Bronchial epithelial cell (primary cell): Measurements from ENCODE around the gene GDF15. TPM values are rescaled to one million over a fixed set of nuclear protein-coding genes. Genes with fewer than 3 reads are reported as not detected.
"Not testable (repeated sequence)": the region's sequence is repeated elsewhere in the genome, so short reads cannot be mapped to it uniquely, and the experiment has no call there.

Source experiments
- DNase-seq: peaks from one replicate; pipeline ENCODE4 v3.0.0-alpha.2; 2010; ENCODE audit warnings: low read depth
- FAIRE-seq: peaks from 2 replicates; lab custom pipeline; 2011; peaks lifted over from hg19 to GRCh38; lab: Jason Lieb, UNC
- H3K27me3 ChIP-seq: 2 replicates; pipeline ENCODE4 v1.5.1; 2011; ENCODE audit warnings: low read length; ENCODE audit not compliant: control insufficient read depth, insufficient read depth
- H3K36me3 ChIP-seq: 2 replicates; pipeline ENCODE4 v1.5.1; 2011; ENCODE audit warnings: low read length; ENCODE audit not compliant: control insufficient read depth, insufficient read depth
- H3K4me3 ChIP-seq: 2 replicates; pipeline ENCODE4 v1.5.1; 2011; ENCODE audit warnings: mild to moderate bottlenecking, low read depth, low read length, control low read depth
- total RNA-seq: library from RNA; depleted of rRNA; stranded (reverse); fragments of >200 nt; gene quantifications from 2 replicates; pipeline ENCODE4 v1.2.1, GENCODE V29; 2014
- TF ChIP-seq, protein P1 (sequence below): IDR thresholded peaks from 2 replicates; pipeline ENCODE4 v1.5.1; 2011; ENCODE audit warnings: mild to moderate bottlenecking, moderate library complexity, low read length, control low read depth, inconsistent platforms; ENCODE audit not compliant: insufficient read depth, severe bottlenecking

Gene GDF15
- total RNA-seq, 1 donor from 2014 or later = 123 TPM

DNA sequence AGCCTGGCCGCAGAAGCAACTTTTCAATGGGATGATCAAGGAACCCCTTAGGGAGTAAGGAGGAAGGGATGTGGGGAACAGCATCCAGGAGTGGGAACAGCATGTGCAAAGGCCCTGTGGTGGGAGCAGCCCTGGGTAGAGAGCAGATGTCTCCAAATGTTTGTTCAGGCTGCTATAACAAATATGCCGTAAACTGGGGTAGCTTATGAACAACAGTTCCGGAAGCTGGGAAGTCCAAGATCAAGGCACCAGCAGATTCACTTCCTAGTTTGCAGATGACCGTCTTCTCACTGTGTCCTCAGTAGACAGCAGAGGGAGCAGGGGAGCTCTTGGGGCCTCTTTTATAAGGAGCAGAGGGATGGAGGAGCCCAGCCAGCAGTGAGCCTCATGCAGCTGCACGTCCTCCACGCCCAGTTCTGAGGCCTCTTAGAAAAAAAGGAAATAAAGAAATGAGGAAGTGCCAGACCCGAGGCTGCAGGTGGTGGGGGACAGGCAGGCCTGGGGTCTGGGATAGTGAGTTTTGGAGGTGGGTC lies 15.7 kb downstream of the GDF15 start:
- H3K4me3 ChIP-seq = no peak overlapping the region
- FAIRE-seq = no peak

DNA sequence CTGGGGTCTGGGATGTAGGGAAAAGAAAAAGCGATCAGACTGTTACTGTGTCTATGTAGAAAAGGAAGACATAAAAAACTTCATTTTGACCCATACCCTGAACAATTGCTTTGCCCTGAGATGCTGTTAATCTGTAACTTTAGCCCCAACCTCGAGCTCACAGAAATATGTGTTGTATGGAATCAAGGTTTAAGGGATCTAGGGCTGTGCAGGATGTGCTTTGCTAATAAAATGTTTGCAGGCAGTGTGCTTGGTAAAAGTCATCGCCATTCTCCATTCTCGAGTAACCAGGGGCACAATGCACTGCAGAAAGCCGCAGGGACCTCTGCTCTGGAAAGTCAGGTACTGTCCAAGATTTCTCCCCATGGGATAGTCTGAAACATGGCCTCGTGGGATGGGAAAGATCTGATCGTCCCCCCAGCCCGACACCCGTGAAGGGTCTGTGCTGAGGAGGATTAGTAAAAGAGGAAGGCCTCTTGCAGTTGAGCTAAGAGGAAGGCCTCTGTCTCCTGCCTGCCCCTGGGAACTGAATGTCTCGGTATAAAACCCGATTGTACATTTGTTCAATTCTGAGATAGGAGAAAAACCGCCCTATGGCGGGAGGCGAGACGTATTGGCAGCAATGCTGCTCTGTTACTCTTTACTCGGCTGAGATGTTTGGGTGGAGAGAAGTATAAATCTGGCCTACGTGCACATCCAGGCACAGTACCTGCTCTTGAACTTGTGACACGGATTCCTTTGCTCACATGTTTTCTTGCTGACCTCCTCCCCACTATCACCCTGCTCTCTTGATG lies 16.7 kb downstream of the GDF15 start:
- not testable (repeated sequence) for H3K27me3 ChIP-seq, H3K36me3 ChIP-seq, DNase-seq, H3K4me3 ChIP-seq, FAIRE-seq

More for the DNA sequence above, 15.7 kb downstream of the GDF15 start:
- H3K36me3 ChIP-seq = no peaks in the 10 kb centered on the region
- H3K27me3 ChIP-seq = no peaks in the 10 kb centered on the region
- TF ChIP-seq, protein P1, sequence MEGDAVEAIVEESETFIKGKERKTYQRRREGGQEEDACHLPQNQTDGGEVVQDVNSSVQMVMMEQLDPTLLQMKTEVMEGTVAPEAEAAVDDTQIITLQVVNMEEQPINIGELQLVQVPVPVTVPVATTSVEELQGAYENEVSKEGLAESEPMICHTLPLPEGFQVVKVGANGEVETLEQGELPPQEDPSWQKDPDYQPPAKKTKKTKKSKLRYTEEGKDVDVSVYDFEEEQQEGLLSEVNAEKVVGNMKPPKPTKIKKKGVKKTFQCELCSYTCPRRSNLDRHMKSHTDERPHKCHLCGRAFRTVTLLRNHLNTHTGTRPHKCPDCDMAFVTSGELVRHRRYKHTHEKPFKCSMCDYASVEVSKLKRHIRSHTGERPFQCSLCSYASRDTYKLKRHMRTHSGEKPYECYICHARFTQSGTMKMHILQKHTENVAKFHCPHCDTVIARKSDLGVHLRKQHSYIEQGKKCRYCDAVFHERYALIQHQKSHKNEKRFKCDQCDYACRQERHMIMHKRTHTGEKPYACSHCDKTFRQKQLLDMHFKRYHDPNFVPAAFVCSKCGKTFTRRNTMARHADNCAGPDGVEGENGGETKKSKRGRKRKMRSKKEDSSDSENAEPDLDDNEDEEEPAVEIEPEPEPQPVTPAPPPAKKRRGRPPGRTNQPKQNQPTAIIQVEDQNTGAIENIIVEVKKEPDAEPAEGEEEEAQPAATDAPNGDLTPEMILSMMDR = peak; percentile 66
- DNase-seq = peak; percentile 78

DNA sequence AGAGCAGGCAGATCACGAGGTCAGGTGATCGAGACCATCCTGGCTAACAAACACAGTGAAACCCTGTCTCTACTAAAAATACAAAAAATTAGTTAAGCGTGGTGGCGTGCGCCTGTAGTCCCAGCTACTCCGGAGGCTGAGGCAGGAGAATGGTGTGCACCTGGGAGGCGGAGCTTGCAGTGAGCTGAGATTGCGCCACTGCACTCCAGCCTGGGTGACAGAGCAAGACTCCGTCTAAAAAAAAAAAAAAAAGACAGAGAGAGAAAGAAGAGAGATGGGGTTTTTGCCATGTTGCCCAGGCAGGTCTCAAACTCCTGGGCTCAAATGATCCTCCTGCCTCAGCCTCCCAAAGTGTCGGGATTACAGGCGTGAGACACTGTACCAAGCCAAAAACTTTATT lies 19.8 kb downstream of the GDF15 start:
- DNase-seq, H3K27me3 ChIP-seq, H3K36me3 ChIP-seq, H3K4me3 ChIP-seq, FAIRE-seq: not testable (repeated sequence)

DNA sequence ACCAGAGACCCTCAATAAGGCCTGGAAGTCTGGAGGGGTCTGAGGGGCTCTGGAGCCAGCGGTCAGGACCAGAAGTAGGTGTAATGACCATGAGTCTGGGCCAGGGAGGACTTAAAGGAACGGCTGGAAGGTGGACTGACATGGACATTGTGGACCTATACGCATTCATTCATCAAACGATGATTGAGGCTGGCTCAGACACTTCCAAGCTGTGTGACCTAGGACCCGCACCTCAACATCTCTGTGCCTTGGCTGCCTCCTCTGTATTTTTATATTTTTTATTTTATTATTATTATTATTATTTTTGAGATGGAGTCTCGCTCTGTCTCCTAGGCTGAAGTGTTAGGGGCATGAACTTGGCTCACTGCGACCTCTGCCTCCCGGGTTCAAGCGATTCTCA lies 20.8 kb downstream of the GDF15 start:
- no peak for FAIRE-seq
- TF ChIP-seq, protein P1 = no peak
- Histone ChIP-seq H3K36me3 (no peaks in the 10 kb centered on the region), H3K27me3 (no peaks in the 10 kb centered on the region), H3K4me3 (no peak overlapping the region)
- no peak for DNase-seq

DNA sequence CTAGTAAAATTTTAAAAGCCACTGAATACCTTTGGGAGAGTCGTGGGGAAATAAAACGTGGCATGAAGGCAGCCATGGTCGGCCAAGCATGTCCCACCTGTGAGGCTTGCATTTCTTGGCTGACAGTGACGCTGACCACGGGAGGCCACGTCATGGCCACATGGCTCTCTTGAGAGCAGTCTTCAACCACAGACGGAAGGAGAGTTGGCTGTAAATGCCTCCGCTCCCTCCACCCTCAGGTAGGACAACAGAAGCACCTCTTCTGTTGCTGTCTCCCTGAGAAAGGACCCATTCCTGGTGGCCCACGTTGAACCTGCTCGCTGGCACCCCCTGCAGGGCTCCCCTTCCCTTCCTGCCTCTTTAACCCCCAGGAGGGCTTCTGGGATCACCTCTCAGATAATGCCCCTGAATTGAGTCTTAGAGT lies 22.1 kb downstream of the GDF15 start:
- DNase-seq = no peak
- TF ChIP-seq, protein P1 = peak; percentile 47

DNA sequence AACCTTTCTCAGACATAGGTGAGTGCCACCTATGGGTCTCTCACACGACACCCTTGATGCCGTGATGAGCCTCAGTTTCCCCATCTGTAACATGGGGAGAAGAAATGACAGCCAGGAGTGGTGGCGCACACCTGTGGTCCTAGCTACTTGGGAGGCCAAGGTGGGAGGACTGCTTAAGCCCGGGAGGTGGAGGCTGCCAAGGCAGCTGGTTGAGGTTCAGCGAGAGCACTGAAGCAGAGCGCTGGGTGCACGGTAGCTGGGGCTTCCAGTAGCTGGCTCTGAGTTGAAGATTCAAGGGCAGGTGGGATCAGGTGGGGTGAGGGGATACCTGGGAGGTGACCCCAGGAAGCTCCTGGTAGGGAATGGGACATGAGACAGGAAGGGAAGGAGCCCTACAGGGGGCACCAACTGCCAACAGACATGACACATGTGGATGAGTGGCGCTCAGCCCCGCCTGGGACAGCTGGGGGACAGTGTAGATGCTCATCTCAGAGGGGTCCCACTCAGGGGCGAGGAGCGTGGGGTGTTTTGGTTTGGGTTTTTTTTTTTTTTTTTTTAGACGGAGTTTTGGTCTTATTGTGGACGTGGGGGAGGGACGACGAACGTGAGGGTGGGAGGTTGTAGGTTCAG lies 26.8 kb downstream of the GDF15 start:
- no peak overlapping the region for H3K4me3 ChIP-seq
- TF ChIP-seq, protein P1 = no peak
- no peak for FAIRE-seq
- H3K27me3 ChIP-seq = no peaks in the 10 kb centered on the region
- H3K36me3 ChIP-seq = no peaks in the 10 kb centered on the region
- no peak for DNase-seq

More for the DNA sequence above, 22.1 kb downstream of the GDF15 start:
- H3K4me3 ChIP-seq = no peak overlapping the region
- FAIRE-seq = no peak
- H3K27me3 ChIP-seq = no peaks in the 10 kb centered on the region
- H3K36me3 ChIP-seq = no peaks in the 10 kb centered on the region
